SW480 (cell line): ENCODE data around the gene DPF1.

ENCODE experiments used
- DNase-seq: peaks from one replicate; pipeline ENCODE4 v3.0.0-alpha.2; 2016; ENCODE audit warnings: low spot score

Gene DPF1

GRCh38 chr19:38197937-38198704 lies 25.9 kb downstream of the DPF1 start:
- no peak for DNase-seq

- no peak for DNase-seq
Measured at GRCh38 chr19:38196948-38197656, 26.9 kb downstream of the DPF1 start.

GRCh38 chr19:38196245-38196837 lies 27.7 kb downstream of the DPF1 start:
- DNase-seq = no peak

GRCh38 chr19:38195237-38195636 lies 28.8 kb downstream of the DPF1 start:
- DNase-seq = no peak

GRCh38 chr19:38194061-38194701 lies 29.8 kb downstream of the DPF1 start:
- no peak for DNase-seq

GRCh38 chr19:38193445-38193844 lies 30.6 kb downstream of the DPF1 start:
- DNase-seq = no peak

- no peak for DNase-seq
Measured at GRCh38 chr19:38191747-38192146, 32.3 kb downstream of the DPF1 start.

- DNase-seq = no peak
Measured at GRCh38 chr19:38190793-38191192, 33.2 kb downstream of the DPF1 start.

GRCh38 chr19:38190061-38190460 lies 34.0 kb downstream of the DPF1 start:
- no peak for DNase-seq

GRCh38 chr19:38185562-38185961 lies 38.5 kb downstream of the DPF1 start:
- DNase-seq = no peak

GRCh38 chr19:38184815-38185214 lies 39.2 kb downstream of the DPF1 start:
- no peak for DNase-seq

- no peak for DNase-seq
Measured at GRCh38 chr19:38183251-38183897, 40.6 kb downstream of the DPF1 start.

- DNase-seq = no peak
Measured at GRCh38 chr19:38182536-38183210, 41.3 kb downstream of the DPF1 start.

GRCh38 chr19:38180071-38180470 lies 44.0 kb downstream of the DPF1 start:
- DNase-seq = no peak

- DNase-seq = no peak
Measured at GRCh38 chr19:38175422-38175821, 48.6 kb downstream of the DPF1 start.

- DNase-seq = no peak
Measured at GRCh38 chr19:38173291-38174041, 50.6 kb downstream of the DPF1 start.

GRCh38 chr19:38172001-38172400 lies 52.0 kb downstream of the DPF1 start:
- no peak for DNase-seq

GRCh38 chr19:38170334-38170733 lies 53.7 kb downstream of the DPF1 start:
- DNase-seq = no peak

- no peak for DNase-seq
Measured at GRCh38 chr19:38168637-38169036, 55.4 kb downstream of the DPF1 start.

GRCh38 chr19:38165335-38165734 lies 58.7 kb downstream of the DPF1 start:
- DNase-seq = no peak

- no peak for DNase-seq
Measured at GRCh38 chr19:38164526-38164925, 59.5 kb downstream of the DPF1 start.
